Activated T-helper 1 cell treated with Interleukin-2 at 50 U/mL for 16 hours (primary cell): ENCODE measurements around the gene ZNF354C.
"Not testable (repeated sequence)": the region's sequence is repeated elsewhere in the genome, so short reads cannot be mapped to it uniquely, and the experiment has no call there.

Experiments used
- DNase-seq: peaks from one replicate; pipeline ENCODE4 v3.0.0-alpha.2; 2020; ENCODE audit warnings: low read depth

Gene ZNF354C

DNA sequence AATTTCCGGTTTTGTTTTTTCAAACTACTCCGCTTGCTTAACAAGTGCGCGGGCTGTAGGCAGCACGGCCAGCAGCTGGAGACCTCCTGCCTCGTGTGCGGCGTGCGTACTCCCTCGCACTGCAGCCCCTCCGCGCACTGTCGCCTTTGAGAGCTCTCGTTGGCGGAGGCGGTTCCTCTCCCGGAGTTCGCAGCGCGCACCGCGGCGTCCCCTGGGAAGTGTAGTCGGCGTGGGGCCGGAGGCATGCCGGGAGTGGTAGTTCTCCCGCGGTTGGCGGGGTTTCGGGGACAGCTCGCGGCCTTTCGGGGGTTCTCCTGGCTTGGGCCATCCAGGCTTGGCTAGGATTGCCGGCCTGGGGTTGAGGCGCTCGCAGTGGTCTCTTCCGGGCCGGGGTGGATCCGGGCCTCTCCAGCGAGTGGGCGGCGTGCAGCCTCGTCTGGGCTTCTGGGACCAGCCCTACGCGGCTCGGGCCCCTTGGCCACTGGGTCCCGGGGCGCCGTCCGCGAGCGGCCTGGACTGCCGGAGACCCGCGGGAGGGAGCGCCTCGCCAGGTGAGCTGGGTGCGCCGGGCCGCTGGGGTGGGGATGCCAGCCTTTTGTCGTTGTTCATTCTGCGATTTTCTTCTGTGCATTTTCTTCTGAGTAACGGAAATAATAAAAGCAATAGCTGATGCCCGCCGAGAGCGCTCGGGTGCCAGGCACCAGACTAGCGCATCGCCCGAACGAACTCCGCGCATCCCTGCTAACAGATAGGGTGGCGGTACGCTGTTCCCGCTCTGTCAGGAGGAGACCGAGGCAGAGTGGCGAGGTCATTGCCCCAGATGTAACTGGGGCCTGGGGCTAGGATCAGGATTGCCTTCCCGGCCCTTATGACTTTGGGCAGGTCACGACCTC, at the start of gene ZNF354C:
ZNF354C (plus strand) TSS at position 258 of the 893 bp plus-strand sequence. CDS start 1,696 bp downstream, outside the sequence.
- peak; percentile 73 for DNase-seq

DNA sequence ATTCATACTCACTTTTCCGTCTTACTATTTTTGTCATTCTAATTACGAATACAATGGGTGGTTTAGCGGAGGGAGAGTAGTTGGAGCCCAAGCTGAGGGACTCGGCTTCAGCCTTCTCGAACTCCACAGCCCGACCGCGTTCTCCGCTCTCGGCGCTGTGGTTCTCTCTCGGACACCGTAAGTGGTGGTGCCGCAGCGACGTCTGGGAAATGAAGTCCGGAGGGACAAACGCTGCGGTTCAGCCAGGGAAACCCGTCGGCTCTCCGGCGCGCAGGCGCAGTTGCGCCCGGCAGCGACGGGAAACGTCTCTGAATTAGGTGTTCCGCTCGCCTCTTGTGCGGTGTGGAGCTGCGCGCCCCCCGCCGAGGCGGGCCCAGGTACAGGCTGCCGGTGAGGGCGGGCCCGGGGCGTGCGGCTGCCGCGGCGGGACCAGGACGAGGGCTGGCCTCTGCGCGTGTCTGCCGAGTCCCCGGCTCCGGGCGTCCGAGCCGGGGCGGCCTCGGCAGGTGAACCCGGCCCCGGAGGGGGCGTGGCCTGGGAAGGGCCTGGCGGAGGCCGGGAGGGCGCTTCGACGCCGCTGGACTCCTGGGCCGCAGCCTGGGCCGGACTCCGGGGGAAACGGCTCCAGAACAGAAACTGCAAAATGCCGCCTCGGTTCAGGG, 36.5 kb upstream of the ZNF354C start, which contains the start of gene ZNF879:
ZNF879 (plus strand) TSS at position 277 of the 662 bp plus-strand sequence. CDS start 1,201 bp downstream, outside the sequence.
- DNase-seq: peak; percentile 92

DNA sequence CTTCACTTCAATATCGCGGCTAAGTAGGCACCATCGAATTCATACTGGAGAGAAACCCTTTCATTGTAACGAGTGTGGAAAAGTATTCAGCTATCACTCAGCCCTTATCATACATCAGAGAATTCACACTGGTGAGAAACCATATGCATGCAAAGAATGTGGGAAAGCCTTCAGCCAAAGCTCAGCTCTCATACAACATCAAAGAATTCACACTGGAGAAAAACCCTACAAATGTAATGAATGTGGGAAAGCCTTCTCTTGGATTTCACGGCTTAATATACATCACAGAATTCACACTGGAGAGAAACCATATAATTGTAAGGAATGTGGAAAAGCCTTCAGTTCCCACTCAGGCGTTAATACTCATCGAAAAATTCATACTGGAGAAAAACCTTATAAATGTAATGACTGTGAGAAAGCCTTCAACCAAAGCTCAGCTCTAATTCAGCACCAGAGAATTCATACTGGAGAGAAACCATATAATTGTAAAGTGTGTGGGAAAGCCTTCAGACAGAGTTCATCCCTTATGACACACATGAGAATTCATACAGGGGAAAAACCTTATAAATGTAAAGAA, 27.1 kb upstream of the ZNF354C start:
- DNase-seq: no peak

DNA sequence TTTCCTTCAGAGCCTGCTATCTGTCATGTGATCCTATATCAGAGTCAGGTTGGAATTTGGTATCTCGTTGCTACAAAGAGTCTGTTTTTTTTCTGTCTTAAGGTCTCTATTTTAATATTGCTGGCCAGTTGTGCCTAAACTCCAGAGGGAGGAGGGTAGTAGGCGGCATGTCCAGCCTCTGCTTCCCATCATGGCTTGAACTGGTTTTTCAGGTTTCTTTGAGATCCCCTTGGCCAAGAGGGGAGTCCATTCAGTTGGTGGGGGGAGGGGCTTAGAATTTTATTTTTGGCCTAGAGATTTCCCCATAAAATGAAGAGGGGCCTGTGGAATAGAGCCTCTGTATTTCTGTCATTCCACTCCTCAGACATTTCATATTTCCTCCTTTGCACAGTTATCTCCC, 15.4 kb upstream of the ZNF354C start:
- DNase-seq: no peak

DNA sequence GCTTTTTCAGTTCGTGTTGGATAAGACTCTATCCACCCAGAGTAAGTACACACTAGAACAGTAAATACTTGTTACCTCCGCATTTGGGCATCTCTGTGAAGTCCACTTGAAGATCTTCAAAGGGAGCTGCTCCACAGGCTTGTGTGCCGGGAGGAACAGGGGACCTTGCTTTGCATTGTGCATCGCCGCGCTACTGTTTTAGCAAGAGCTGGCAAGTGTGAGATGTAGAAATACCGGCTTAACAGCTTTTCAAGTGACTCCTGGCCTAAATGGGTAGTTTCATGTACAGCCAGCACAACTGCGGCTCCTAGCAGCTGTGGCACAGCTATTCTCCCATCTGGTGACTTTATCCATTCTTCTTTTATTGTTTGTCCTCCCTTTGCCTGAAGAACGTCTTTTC, 8.4 kb upstream of the ZNF354C start:
- no peak for DNase-seq

DNA sequence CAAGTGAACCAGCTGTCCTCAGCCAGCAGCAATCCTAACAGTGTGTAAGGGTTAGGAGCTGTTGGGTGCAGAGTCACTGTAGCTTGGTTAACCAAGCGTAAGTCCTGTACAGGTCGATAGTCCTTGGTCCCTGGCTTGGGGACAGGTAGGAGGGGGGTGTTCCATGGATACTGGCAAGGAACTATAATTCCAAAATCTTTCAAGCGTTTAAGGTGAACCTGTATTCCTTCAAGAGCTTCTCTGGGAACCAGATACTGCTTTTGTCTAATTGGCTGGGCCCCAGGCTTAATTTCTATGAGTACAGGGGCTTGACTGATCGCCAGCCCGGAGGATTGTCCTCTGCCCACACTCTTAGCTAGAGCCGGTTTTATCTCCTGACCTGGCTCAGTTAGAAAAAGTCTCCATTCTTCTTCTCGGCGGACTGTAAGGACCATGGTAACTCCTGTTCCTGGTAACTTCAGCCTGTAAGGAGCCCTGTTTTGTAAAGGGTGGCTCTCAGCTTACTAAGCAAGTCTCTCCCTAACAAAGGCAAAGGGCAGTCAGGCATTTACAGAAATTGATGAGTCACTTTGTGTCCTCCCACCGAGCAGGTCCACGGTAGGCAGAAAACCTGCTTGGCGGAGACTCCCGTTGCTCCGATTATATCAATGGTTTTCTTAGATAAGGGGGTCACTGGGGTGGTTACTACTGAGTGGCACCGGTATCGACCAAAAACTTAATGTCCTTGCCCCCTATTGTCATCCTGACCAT, 6.0 kb upstream of the ZNF354C start:
- no peak for DNase-seq

DNA sequence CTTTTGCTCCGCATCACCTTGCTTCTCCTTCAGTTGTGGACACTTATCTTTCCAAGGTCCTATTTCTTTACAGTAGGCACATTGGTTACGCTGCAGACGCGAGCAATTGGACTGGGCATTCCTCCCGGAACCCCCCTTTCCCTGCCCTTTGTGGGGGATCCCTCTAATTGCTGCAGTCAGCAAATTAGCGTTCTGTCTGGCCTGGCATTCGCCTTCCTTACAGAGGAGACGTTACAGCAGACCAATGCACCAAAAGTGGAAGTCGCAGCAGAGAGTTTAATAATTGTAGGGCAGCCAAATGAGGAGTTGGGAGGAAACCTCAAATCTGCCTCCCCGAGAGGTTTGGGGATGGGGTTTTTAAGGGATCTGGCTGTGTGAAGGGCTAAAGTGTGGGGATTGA, 5.3 kb upstream of the ZNF354C start:
- no peak for DNase-seq

DNA sequence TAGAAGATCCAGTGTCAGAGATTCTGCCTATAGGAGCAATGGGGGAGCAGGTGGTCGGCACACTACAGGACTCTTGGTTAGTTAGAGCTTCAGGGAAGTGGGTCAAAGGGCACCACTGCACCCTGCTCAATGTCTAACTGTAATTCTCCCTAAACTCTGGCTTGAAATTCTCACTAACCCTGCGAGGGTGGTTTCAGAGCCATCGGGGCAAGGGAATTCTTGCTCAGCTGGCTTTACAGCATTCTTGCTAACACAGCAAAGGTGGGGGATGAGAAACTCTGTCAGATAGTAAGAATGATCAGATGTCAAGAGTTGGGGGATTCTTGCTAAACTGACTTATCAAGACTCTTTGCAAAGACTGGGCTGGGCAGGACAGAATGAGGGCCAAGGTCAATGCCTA, 4.7 kb upstream of the ZNF354C start:
- DNase-seq: no peak

DNA sequence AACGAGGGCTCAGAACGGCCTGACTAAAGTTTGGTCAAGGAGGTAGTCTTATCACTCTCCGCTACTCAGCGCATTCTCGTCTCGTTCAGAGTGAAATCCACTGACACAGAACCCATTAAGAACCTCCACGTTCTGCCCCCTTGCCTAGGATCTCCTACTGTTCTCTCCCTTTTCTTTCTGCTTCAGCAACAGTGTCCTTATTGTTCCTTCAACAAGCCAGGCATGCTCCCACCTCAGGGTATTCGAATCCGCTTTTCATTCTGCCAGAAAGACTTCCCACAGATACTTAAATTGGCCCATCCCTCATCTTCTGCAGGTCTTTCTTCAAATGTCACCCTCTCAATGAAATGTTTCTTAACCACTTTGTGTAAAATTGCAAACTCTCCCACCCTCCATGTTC, 4.3 kb upstream of the ZNF354C start:
- DNase-seq: no peak

DNA sequence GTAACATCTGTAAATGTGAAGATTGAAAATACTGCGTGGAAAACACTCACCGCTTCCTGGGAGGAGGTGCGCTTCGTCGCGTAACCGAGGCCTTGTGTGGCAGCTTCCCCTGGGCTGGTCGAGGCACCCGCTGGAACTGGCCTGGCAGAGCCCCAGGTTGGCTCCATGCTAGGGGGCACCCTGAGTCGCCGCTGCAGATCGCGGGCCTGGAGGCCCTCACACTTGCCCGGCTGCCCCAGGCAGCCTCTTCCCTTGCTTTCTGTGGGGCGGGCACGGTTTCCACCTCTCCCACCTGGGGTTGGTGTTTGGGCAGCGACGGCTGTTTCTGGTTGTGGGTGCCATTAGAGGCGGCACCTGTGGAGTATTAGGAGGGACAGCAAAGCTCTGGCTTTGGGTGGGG, 852 bp downstream of the ZNF354C start:
- DNase-seq: no peak

DNA sequence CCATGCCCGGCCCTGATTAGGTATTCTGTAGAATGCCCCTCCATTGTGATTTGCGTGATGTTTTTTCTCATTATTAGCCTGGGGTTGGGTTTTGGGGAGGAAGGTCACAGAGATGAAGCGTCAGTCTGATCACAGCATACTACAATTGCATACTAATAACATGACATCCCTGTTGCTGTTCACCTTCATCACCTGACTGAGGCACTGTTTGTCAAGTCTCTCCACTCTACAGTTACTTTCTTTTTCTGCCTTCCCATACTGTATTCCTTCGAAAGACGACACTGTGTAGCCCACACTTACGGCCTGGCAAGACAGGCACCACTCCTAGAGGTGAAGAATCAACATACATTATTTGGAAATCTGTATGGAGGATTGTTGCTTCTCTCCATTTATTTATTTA, 5.5 kb downstream of the ZNF354C start:
- DNase-seq: no peak

DNA sequence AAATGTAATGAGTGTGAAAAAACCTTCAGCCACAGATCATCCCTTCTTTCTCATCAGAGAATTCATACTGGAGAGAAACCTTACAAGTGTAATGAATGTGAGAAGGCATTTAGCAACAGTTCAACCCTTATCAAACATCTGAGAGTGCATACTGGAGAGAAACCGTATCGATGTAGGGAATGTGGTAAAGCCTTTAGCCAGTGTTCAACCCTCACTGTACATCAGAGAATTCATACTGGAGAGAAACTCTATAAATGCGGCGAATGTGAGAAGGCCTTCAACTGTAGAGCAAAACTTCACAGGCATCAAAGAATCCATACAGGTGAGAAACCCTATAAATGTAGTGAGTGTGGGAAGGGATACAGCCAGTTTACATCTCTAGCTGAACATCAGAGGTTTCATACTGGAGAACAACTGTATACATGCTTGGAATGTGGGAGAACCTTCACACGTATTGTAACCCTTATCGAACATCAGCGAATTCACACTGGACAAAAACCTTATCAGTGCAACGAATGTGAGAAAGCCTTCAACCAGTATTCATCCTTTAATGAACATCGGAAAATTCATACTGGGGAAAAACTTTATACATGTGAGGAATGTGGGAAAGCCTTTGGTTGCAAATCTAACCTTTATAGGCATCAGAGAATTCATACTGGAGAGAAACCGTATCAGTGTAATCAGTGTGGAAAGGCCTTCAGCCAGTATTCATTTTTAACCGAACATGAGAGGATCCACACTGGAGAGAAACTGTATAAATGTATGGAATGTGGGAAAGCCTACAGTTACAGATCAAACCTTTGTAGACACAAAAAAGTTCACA, 19.2 kb downstream of the ZNF354C start:
- no peak for DNase-seq

DNA sequence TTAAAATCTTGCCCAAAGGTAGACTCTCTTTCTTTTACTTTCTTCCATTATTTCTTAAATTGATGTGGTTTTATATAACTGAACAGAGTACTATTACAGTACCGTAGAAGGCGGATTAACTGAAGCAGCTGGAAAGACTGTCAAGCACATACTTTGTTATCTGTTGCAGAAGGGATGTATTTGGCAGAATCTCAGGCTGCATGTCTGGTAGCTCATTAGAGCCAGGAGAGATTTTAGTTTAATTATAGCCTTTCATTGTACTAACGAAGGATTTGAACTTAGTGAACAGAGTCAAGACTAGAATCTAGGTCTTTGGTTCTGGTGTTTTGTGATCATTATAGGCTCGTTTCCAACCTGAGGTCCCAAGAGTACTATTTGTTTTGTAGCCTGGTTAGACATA, 20.6 kb downstream of the ZNF354C start:
- DNase-seq: no peak

DNA sequence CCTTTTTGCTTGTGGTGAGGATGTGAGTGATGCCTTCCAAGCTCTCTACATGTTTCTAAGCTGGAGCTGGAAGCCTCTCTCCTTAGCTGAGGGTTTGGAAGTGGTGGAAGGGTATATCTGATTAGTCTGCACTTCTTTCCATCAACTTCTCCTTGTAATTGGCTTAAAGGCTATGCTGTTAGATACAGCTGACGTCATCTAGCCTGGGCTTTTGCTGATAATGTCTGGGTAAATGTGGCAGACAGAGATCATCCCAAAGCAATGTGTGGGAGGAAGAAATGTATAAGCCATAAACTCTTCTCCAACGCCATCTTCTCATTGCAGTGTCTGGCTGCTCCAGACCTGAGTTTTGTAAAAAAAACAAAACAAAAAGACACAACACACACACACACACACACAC, 29.3 kb downstream of the ZNF354C start:
- no peak for DNase-seq

DNA sequence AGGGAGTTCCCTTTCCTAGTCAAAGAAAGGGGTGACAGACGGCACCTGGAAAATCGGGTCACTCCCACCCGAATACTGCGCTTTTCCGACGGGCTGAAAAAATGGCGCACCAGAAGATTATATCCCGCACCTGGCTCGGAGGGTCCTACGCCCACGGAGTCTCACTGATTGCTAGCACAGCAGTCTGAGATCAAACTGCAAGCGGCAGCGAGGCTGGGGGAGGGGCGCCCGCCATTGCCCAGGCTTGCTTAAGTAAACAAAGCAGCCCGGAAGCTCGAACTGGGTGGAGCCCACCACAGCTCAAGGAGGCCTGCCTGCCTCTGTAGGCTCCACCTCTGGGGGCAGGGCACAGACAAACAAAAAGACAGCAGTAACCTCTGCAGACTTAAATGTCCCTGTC, 41.1 kb downstream of the ZNF354C start:
- not testable (repeated sequence) for DNase-seq

DNA sequence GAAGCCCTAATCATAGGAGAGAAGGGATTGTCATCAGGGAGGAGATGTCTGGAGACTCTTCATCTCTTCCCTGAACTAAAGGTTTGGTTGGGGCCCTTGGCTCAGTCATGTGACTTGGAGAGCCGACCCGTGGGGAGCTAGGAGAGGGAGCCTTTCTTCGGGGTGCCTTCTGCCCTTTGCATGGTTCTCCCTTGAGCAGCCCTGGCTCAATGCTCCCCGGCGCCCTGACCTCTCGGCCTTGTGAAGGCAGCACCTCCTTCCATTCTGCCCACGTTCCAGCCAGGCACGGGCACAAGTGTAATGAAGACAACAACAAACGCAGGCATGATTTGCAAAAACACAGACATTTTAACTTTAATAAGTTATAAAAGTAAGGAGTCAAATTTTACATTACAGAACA, 50.4 kb downstream of the ZNF354C start:
- DNase-seq: no peak

DNA sequence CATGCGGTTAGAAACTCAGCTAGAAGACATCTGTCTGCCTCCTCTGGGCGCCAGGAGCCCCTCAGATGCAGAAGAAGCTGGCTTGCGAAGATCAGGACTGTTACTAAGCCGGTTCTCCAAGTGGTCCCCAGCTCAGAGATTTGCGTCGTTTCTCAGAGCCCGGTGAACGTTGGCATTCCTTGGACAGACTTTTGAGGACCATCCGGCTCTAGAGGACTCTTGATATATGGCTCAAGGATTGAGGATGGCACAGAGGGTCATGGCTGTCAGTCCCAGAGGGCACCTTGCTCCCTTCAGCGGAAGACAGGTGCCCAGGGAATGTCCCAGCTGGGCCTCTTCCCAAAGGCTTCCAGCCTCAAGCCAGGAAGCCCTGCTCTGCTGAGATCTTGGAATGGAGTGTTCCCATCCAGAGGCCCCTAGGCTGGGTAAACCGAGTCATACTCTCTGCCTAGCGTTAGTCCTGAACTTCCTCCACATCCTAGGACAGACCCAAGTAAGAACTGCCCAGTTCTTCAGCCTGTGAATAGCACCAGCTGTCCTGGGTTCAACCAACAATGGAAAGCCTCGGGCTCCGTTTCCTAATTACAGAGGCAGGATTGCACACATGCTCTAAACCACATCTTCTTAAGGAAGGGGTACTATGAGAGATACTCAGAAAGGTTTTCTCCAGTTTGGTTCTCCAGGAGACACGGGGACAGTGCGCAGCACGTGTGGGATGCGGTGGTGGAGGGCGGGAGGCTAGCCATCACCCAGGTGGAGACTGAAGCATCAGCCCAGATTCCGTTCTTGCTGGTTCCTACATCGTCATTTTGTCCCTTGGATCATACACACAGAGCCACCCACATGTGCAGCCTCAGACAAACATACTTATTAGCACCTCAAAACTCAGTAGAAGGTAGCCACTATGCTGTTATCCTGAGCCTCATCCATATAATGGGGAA, 51.4 kb downstream of the ZNF354C start:
- DNase-seq: no peak

DNA sequence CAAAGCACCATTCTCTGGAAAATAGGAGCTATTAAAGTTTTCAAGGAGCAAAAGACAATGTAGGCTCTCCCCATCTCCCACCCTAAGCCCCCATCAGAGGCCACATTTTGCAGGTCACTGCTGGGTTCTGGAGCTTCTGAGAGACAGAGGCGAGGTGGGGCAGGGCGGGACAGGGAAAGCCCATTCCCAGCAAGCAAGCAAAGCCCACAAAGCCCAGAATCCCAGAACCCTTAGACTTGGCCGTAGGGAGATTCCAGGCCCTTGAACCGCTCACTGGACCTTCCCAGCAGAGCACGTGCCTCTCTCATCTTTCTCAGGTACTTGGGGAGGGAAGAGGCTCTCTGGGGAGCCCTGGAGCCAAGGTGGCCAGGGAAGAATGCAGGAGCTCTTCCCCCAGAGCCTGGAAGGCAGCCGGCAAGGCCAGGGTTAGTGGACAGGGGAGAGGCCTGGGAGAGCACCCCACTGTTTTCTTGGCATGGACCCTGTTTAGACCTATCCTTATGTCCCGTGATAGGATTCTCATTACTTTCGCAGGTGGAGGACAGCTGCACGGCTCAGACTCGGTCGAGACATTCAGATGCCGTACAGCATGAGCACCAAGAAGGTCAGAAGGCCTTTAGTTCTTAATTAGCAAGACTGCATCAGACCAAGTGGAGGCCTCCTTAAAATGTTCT, 52.4 kb downstream of the ZNF354C start:
- no peak for DNase-seq

DNA sequence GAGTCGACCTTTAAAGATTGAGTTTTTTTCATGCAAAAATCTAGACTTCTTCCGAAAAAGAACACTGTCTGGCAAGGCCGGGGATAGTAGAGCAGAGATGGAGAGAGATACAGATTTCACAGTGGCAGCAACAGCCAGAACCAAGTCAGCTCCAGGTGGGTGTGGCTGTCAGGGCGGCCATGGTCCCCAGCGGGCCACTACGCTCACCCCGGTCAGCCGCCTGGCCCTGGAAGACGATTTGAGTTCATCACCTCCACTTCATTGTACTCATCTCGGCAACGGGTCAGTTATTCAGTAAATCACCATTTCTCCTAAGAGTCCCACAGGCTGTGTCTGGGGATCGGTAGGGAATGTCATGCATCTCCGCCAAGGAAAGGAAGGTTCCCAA, 53.0 kb downstream of the ZNF354C start:
- no peak for DNase-seq
